Measurements from ENCODE around the gene ACTN1.

GRCh38 chr14:68976160-68977067 is 2.7 kb downstream of the ACTN1 start:
- no peak for TF ChIP-seq NRF1 (conservative IDR thresholded peaks at IDR 0.05; ENCODE audit: low read depth, low read length)
- TF ChIP-seq ELK1 (IDR thresholded peaks at IDR 0.05; ENCODE audit: low read depth, low read length), result no peak
- TF ChIP-seq EP300 (IDR thresholded peaks at IDR 0.05; ENCODE audit: borderline replicate concordance in 1 of 2, control insufficient read depth in 1 of 2, low read depth in 2 of 2, low read length in 2 of 2), result no peak
- no peak for TF ChIP-seq CTCF (IDR thresholded peaks at IDR 0.05 in 2 of 3, conservative IDR thresholded peaks at IDR 0.05 in 1 of 3; ENCODE audit: control insufficient read depth in 2 of 3, extremely low read depth in 1 of 3, insufficient read depth in 1 of 3, low read depth in 3 of 3, low read length in 3 of 3)
- TF ChIP-seq ZBED1 (IDR thresholded peaks at IDR 0.05; ENCODE audit: borderline replicate concordance), result no peak
- TF ChIP-seq POLR2AphosphoS5 (IDR thresholded peaks at IDR 0.05; ENCODE audit: low read length), result no peak
- no peak for TF ChIP-seq POLR2A (IDR thresholded peaks at IDR 0.05; ENCODE audit: low read depth, low read length)
- TF ChIP-seq USF1 (IDR thresholded peaks at IDR 0.05; ENCODE audit: borderline replicate concordance, extremely low read length, insufficient read depth, low read depth, low read length), result no peak
- TF ChIP-seq EZH2 (IDR thresholded peaks at IDR 0.05; ENCODE audit: borderline replicate concordance, control insufficient read depth, low read depth, low read length), result no peak
- TF ChIP-seq NBN (IDR thresholded peaks at IDR 0.05), result no peak
- TF ChIP-seq MXI1 (IDR thresholded peaks at IDR 0.05; ENCODE audit: low read depth, low read length), result no peak

Data from GM12878 (cell line).